Tibial artery (tissue), 4 donors: ENCODE results near the gene LAD1.

Source experiments
- DNase-seq, 2 donors: peaks; one replicate each; pipeline ENCODE4 v3.0.0-alpha.2; 2019
- H3K27ac ChIP-seq, 2 donors: fragments of 200-600 bp; sonication (generic) in 1 of 2; 1 replicate in 1 of 2; 2 replicates in 1 of 2; pipeline ENCODE4 v1.5.1; 2018 to 2019; ENCODE audit warnings: mild to moderate bottlenecking in 1 of 2
- H3K27me3 ChIP-seq, 2 donors: fragments of 200-600 bp; sonication (generic) in 1 of 2; one replicate each; pipeline versions ENCODE4 v1.5.1 to v1.6.0; 2016 to 2019
- H3K36me3 ChIP-seq, 3 donors: fragments of 200-600 bp; sonication (generic) in 2 of 3; one replicate each; pipeline ENCODE4 v1.5.1; 2016 to 2019; ENCODE audit warnings: mild to moderate bottlenecking in 2 of 3
- H3K4me1 ChIP-seq, 4 donors: fragments of 200-600 bp; sonication (generic) in 2 of 4; 1 replicate in 3 of 4; 2 replicates in 1 of 4; pipeline ENCODE4 v1.5.1; 2016 to 2019
- H3K4me3 ChIP-seq, 2 donors: fragments of 200-600 bp; sonication (generic) in 1 of 2; 1 replicate in 1 of 2; 2 replicates in 1 of 2; pipeline ENCODE4 v1.5.1; 2018 to 2019; ENCODE audit warnings: mild to moderate bottlenecking in 2 of 2
- H3K9me3 ChIP-seq, 3 donors: fragments of 200-600 bp; sonication (generic) in 1 of 3; one replicate each; pipeline ENCODE4 v1.5.1; 2016 to 2019
- intact Hi-C: fragments of 100-400 bp; cut with DNase I; formaldehyde crosslinking; loops from one replicate; pipeline ENCODE4 v1.15.0; 2023; ENCODE audit warnings: low total_unique reads
- TF ChIP-seq, protein P1 (sequence below), 2 experiments: fragments of 200-600 bp in 1 of 2; fragments of 450-650 bp in 1 of 2; IDR thresholded peaks; one replicate each; pipeline ENCODE4 v1.5.1; 2017 to 2019; ENCODE audit warnings: antibody characterized with exemption in 2 of 2, mild to moderate bottlenecking in 1 of 2, moderate library complexity in 1 of 2

The LAD1 gene

GRCh38 chr1:201335901-201336300, 63.2 kb downstream of the LAD1 start:
- H3K4me1 ChIP-seq: no peaks in the 10 kb centered on the region
- no peak overlapping the region for H3K4me3 ChIP-seq
- no peak for DNase-seq
- H3K27me3 ChIP-seq: no peaks in the 10 kb centered on the region
- TF ChIP-seq, protein P1, sequence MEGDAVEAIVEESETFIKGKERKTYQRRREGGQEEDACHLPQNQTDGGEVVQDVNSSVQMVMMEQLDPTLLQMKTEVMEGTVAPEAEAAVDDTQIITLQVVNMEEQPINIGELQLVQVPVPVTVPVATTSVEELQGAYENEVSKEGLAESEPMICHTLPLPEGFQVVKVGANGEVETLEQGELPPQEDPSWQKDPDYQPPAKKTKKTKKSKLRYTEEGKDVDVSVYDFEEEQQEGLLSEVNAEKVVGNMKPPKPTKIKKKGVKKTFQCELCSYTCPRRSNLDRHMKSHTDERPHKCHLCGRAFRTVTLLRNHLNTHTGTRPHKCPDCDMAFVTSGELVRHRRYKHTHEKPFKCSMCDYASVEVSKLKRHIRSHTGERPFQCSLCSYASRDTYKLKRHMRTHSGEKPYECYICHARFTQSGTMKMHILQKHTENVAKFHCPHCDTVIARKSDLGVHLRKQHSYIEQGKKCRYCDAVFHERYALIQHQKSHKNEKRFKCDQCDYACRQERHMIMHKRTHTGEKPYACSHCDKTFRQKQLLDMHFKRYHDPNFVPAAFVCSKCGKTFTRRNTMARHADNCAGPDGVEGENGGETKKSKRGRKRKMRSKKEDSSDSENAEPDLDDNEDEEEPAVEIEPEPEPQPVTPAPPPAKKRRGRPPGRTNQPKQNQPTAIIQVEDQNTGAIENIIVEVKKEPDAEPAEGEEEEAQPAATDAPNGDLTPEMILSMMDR (IDR thresholded peaks at IDR 0.05): no peak
- H3K27ac ChIP-seq: no peak overlapping the region
- no peaks in the 10 kb centered on the region for H3K9me3 ChIP-seq
- no peaks in the 10 kb centered on the region for H3K36me3 ChIP-seq
- intact Hi-C loops: no loop called here

GRCh38 chr1:201335174-201335870, 63.8 kb downstream of the LAD1 start:
- Histone ChIP-seq H3K27me3 (no peaks in the 10 kb centered on the region), H3K27ac (no peak overlapping the region), H3K9me3 (no peaks in the 10 kb centered on the region), H3K4me3 (no peak overlapping the region), H3K36me3 (no peaks in the 10 kb centered on the region), H3K4me1 (no peaks in the 10 kb centered on the region)
- intact Hi-C loops: no loop called here
- DNase-seq: no peak
- TF ChIP-seq, protein P1 (IDR thresholded peaks at IDR 0.05): no peak

DNA sequence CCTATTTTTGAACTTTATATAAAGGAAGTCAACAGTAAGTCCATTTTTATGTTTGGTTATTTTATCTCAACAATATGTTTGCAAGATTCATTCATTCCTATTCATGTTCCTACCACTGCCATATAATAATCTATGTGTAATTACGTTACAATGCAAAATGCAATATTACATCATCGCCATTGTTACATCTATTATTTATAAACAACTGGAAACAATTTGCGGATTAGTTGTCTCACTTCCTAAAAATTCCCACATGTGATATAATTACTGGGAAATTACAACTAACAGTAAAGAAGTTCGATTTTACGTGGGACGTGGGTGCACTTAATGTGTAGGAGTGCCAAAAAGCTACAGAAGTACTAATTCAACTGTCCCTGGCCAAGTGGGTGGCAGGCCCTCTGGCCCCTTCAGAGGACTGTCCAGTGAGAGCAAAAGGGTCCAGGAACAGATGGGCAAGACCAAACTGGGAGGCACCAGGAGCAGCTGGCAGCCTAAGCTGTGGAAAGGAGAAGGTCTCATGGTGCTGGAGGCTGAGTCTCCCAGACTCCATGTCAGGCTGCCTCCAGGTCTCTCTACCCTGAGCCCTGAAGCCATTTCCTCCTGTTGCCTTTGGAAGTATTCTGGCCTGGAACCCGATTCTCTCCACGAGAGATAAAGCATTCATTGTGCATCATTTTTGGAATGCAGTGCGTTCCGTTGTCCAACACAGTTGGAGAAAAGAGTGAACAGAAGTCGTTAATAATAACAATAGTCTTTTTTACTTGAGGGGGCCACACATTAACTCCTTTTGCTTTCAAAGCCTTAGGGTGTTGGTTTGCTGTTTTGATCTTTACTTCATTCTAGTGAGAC, 64.6 kb downstream of the LAD1 start:
- intact Hi-C loops: no loop called here
- H3K9me3 ChIP-seq: no peaks in the 10 kb centered on the region
- no peak overlapping the region for H3K4me3 ChIP-seq
- H3K27me3 ChIP-seq: no peaks in the 10 kb centered on the region
- no peak for DNase-seq
- no peak overlapping the region for H3K27ac ChIP-seq
- H3K4me1 ChIP-seq: peaks cover 0 to 2% (median 0%) of the 10 kb centered on the region in 4 donors
- TF ChIP-seq, protein P1 (IDR thresholded peaks at IDR 0.05): no peak
- H3K36me3 ChIP-seq: no peaks in the 10 kb centered on the region

- H3K9me3 ChIP-seq: no peaks in the 10 kb centered on the region
- no peaks in the 10 kb centered on the region for H3K36me3 ChIP-seq
- no peak overlapping the region for H3K4me3 ChIP-seq
- H3K27ac ChIP-seq: no peak overlapping the region
- no peak for DNase-seq
- no peaks in the 10 kb centered on the region for H3K27me3 ChIP-seq
- H3K4me1 ChIP-seq: peaks cover 0 to 5% (median 0%) of the 10 kb centered on the region in 4 donors
- intact Hi-C loops: no loop called here
- TF ChIP-seq, protein P1 (IDR thresholded peaks at IDR 0.05): no peak
These were observed 66.3 kb downstream of the LAD1 start for GRCh38 chr1:201332616-201333335.

- no peak overlapping the region for H3K27ac ChIP-seq
- no peak for DNase-seq
- no peaks in the 10 kb centered on the region for H3K27me3 ChIP-seq
- no peak overlapping the region for H3K4me3 ChIP-seq
- H3K9me3 ChIP-seq: no peaks in the 10 kb centered on the region
- intact Hi-C loops: no loop called here
- H3K4me1 ChIP-seq: peaks cover 0 to 5% (median 0%) of the 10 kb centered on the region in 4 donors
- H3K36me3 ChIP-seq: no peaks in the 10 kb centered on the region
- TF ChIP-seq, protein P1 (IDR thresholded peaks at IDR 0.05): no peak
These were observed 67.1 kb downstream of the LAD1 start for GRCh38 chr1:201332021-201332420.
